Gastroesophageal sphincter (tissue), 3 donors: Measurements from ENCODE around the gene INPP4B.

Source experiments
- CTCF ChIP-seq, 4 experiments: fragments of 200-600 bp in 2 of 4; fragments of 450-650 bp in 2 of 4; sonication (generic) in 1 of 4; IDR thresholded peaks; one replicate each; pipeline ENCODE4 v1.5.1; 2017 to 2019; ENCODE audit warnings: antibody characterized with exemption in 4 of 4, mild to moderate bottlenecking in 2 of 4, moderate library complexity in 2 of 4
- EP300 ChIP-seq: sonication (generic); formaldehyde crosslinking; IDR thresholded peaks from one replicate; pipeline ENCODE4 v1.6.1; 2017; ENCODE audit warnings: antibody characterized with exemption, mild to moderate bottlenecking
- POLR2A ChIP-seq, 2 donors: fragments of 450-650 bp; IDR thresholded peaks; one replicate each; pipeline ENCODE4 v1.6.1; 2017; ENCODE audit warnings: antibody characterized with exemption in 2 of 2, mild to moderate bottlenecking in 2 of 2, moderate library complexity in 1 of 2
- POLR2AphosphoS5 ChIP-seq: sonication (generic); formaldehyde crosslinking; IDR thresholded peaks from one replicate; pipeline ENCODE4 v1.6.1; 2017; ENCODE audit warnings: antibody characterized with exemption

GRCh38 chr4:142091085-142091513 is 755.0 kb downstream of the INPP4B start:
- TF ChIP-seq CTCF (IDR thresholded peaks at IDR 0.05) (no peak), EP300 (peak; percentile 53), POLR2AphosphoS5 (peak; percentile 96), POLR2A (IDR thresholded peaks at IDR 0.05) (no peak)
